CD14-positive monocyte (primary cell): ENCODE data around the gene KRTAP17-1. TPM values are rescaled to one million over a fixed set of nuclear protein-coding genes. Genes with fewer than 3 reads are reported as not detected.

Experiments used
- DNase-seq, 3 donors: peaks; one replicate each; pipeline ENCODE4 v3.0.0-alpha.2; 2011 to 2022
- H2AFZ ChIP-seq: 2 replicates; pipeline ENCODE4 v1.6.0; 2012; ENCODE audit warnings: mild to moderate bottlenecking, low read depth, low read length, inconsistent platforms; ENCODE audit not compliant: insufficient read depth, poor library complexity, severe bottlenecking
- H3K27ac ChIP-seq, 2 donors: 1 replicate in 1 of 2; 2 replicates in 1 of 2; pipeline ENCODE4 v1.5.1; 2012 to 2013; ENCODE audit warnings: low read length in 2 of 2, control low read depth in 1 of 2, inconsistent platforms in 1 of 2, low read depth in 1 of 2, mild to moderate bottlenecking in 1 of 2
- H3K27me3 ChIP-seq, 2 donors: one replicate each; pipeline versions ENCODE4 v1.6.0 to v1.6.1; 2011 to 2013; ENCODE audit warnings: low read length in 2 of 2; ENCODE audit not compliant: control insufficient read depth in 2 of 2, insufficient read depth in 2 of 2
- H3K36me3 ChIP-seq, 2 donors: replicated peaks in 1 of 2; 1 replicate in 1 of 2; 2 replicates in 1 of 2; pipeline versions ENCODE4 v1.5.1 to v1.6.1; 2012 to 2013; ENCODE audit warnings: low read length in 2 of 2, control low read depth in 1 of 2, inconsistent platforms in 1 of 2, mild to moderate bottlenecking in 1 of 2; ENCODE audit not compliant: insufficient read depth in 2 of 2, control insufficient read depth in 1 of 2
- H3K4me1 ChIP-seq, 2 donors: 1 replicate in 1 of 2; 2 replicates in 1 of 2; pipeline versions ENCODE4 v1.5.1 to v1.6.1; 2012 to 2013; ENCODE audit warnings: low read length in 2 of 2, control low read depth in 1 of 2, inconsistent platforms in 1 of 2, mild to moderate bottlenecking in 1 of 2, moderate library complexity in 1 of 2; ENCODE audit not compliant: insufficient read depth in 2 of 2, control insufficient read depth in 1 of 2
- H3K4me2 ChIP-seq: replicated peaks from 2 replicates; pipeline ENCODE3; 2012; ENCODE audit warnings: low read length, moderate library complexity, mild to moderate bottlenecking; ENCODE audit not compliant: poor library complexity, severe bottlenecking; ENCODE audit errors: extremely low read depth
- H3K4me3 ChIP-seq, 3 experiments: fragments of 200-600 bp in 1 of 3; sonication (generic) in 1 of 3; replicated peaks in 1 of 3; 1 replicate in 2 of 3; 2 replicates in 1 of 3; pipeline ENCODE4 v1.5.1; 2011 to 2013; ENCODE audit warnings: low read length in 3 of 3, mild to moderate bottlenecking in 3 of 3, control low read depth in 2 of 3, low read depth in 2 of 3, inconsistent platforms in 1 of 3, moderate library complexity in 1 of 3
- H3K79me2 ChIP-seq: 2 replicates; pipeline ENCODE4 v1.6.0; 2012; ENCODE audit warnings: mild to moderate bottlenecking, control low read depth, inconsistent platforms, low read length, moderate library complexity; ENCODE audit not compliant: insufficient read depth
- H3K9ac ChIP-seq: 2 replicates; pipeline ENCODE4 v1.6.0; 2017; ENCODE audit warnings: low read length, mild to moderate bottlenecking; ENCODE audit not compliant: insufficient read depth, poor library complexity, severe bottlenecking
- H3K9me3 ChIP-seq, 2 donors: replicated peaks in 1 of 2; 1 replicate in 1 of 2; 2 replicates in 1 of 2; pipeline versions ENCODE4 v1.5.1 to v1.6.1; 2012 to 2013; ENCODE audit warnings: low read length in 2 of 2, control low read depth in 1 of 2; ENCODE audit not compliant: control insufficient read depth in 1 of 2, insufficient read depth in 1 of 2
- H4K20me1 ChIP-seq: 2 replicates; pipeline ENCODE4 v1.6.0; 2012; ENCODE audit warnings: mild to moderate bottlenecking, low read length, control low read depth, moderate library complexity; ENCODE audit not compliant: insufficient read depth
- H3K27ac Mint-ChIP-seq, 7 donors: one replicate each; pipeline ENCODE4 v1.8.0; 2020; ENCODE audit warnings: mild to moderate bottlenecking in 7 of 7, mixed read lengths in 7 of 7, moderate library complexity in 6 of 7, inconsistent platforms in 2 of 7
- H3K27me3 Mint-ChIP-seq, 3 donors: one replicate each; pipeline ENCODE4 v1.8.0; 2021 to 2022; ENCODE audit warnings: low read depth in 3 of 3, mild to moderate bottlenecking in 3 of 3, mixed read lengths in 3 of 3, moderate library complexity in 3 of 3, inconsistent platforms in 1 of 3
- H3K36me3 Mint-ChIP-seq, 2 donors: one replicate each; pipeline ENCODE4 v1.8.0; 2020; ENCODE audit warnings: mixed read lengths in 2 of 2, inconsistent platforms in 1 of 2, mild to moderate bottlenecking in 1 of 2
- H3K4me1 Mint-ChIP-seq: one replicate; pipeline ENCODE4 v1.8.0; 2020; ENCODE audit warnings: mild to moderate bottlenecking, mixed read lengths
- H3K4me3 Mint-ChIP-seq, 2 donors: one replicate each; pipeline ENCODE4 v1.8.0; 2020; ENCODE audit warnings: mild to moderate bottlenecking in 2 of 2, mixed read lengths in 2 of 2, moderate library complexity in 1 of 2
- H3K9me3 Mint-ChIP-seq, 7 donors: one replicate each; pipeline ENCODE4 v1.8.0; 2020 to 2022; ENCODE audit warnings: mixed read lengths in 7 of 7, mild to moderate bottlenecking in 6 of 7, moderate library complexity in 6 of 7, inconsistent platforms in 2 of 7
- WGBS: methylation state at CpG from one replicate; pipeline ENCODE4 v1.1.5; 2013; ENCODE audit warnings: missing lambda C conversion rate; ENCODE audit not compliant: insufficient coverage; 5-methylcytosine and 5-hydroxymethylcytosine counted together
- intact Hi-C, 2 donors: fragments of 100-400 bp; cut with micrococcal nuclease; formaldehyde crosslinking; loops; one replicate each; pipeline versions ENCODE4 v1.15.0 to v1.15.1; 2023
- polyA plus RNA-seq, 3 donors: library from polyadenylated mRNA; depleted of rRNA in 1 of 3; unstranded in 2 of 3; stranded (reverse) in 1 of 3; fragments of 300-500 nt in 2 of 3; fragments of >200 nt in 1 of 3; fragmentation: Illumina TruSeq in 2 of 3; gene quantifications; 1 replicate in 2 of 3; 2 replicates in 1 of 3; pipeline ENCODE4 v1.2.3, GENCODE V29; 2012 to 2021
- small RNA-seq: library from RNA; depleted of rRNA; stranded (forward); fragments of <200 nt; gene quantifications from one replicate; pipeline ENCODE3, GENCODE V24; 2012; ENCODE audit warnings: low read depth; ENCODE audit not compliant: insufficient read length
- TF ChIP-seq, protein P1 (sequence below): fragments of 200-600 bp; IDR thresholded peaks from one replicate; pipeline ENCODE4 v1.8.0; 2022; ENCODE audit warnings: antibody characterized with exemption, mild to moderate bottlenecking

KRTAP17-1 gene
- polyA plus RNA-seq, 3 donors: not detected

DNA sequence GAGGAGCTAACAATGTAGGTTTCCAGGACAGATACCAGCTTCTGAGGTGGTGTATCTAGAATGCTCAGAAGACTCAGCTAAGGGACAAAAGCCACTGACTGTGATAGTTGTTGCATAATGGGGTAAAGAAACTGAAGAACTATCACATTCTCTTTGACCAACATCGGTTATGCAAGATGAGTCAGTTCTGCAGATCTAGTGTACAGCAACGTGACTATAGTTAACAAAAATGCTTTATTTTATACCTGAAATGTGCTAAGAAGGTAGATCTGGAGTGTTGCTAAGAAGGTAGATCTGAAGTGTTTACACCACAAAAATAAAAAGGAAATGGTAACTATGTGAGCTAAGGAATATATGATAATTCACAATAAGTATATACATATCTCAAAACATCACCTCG is 47.8 kb downstream of the KRTAP17-1 start:
- no CpG with 5 or more reads among the region's 3 CpGs for WGBS
- peaks cover 0 to 6% of the 10 kb centered on the region in 2 donors for H3K27me3 ChIP-seq
- TF ChIP-seq, protein P1, sequence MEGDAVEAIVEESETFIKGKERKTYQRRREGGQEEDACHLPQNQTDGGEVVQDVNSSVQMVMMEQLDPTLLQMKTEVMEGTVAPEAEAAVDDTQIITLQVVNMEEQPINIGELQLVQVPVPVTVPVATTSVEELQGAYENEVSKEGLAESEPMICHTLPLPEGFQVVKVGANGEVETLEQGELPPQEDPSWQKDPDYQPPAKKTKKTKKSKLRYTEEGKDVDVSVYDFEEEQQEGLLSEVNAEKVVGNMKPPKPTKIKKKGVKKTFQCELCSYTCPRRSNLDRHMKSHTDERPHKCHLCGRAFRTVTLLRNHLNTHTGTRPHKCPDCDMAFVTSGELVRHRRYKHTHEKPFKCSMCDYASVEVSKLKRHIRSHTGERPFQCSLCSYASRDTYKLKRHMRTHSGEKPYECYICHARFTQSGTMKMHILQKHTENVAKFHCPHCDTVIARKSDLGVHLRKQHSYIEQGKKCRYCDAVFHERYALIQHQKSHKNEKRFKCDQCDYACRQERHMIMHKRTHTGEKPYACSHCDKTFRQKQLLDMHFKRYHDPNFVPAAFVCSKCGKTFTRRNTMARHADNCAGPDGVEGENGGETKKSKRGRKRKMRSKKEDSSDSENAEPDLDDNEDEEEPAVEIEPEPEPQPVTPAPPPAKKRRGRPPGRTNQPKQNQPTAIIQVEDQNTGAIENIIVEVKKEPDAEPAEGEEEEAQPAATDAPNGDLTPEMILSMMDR: no peak

DNA sequence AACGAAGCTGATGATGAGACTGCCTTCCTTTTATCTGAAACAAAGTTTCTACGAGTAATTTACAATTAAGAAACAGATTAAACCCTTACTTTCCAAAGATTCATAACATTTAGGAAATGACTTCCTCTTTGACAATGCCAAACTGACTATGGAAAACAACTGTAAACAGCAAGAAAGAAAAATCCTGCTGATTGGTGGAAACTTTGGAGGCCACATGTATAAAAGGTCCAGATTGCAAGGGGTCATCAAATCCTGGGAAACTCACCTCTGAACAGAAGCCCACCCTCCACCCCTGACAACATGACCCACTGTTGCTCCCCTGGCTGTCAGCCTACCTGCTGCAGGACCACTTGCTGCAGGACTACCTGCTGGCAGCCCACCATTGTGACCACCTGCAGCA is 50.4 kb downstream of the KRTAP17-1 start, which contains the start of gene KRTAP9-6:
Gene KRTAP9-6 (plus strand): TSS at position 301 of the 400 bp plus-strand sequence. CDS start 0 bp downstream, at position 301.
- no peak within 1 kb of the TSS for H3K27ac ChIP-seq
- peak within 1 kb of the TSS in 1 of 7 donors; percentile 59 for H3K27ac Mint-ChIP-seq
- H3K27me3 Mint-ChIP-seq: peaks cover 7 to 14% (median 9%) of the 10 kb centered on the region in 3 donors
- H3K9ac ChIP-seq: no peak within 1 kb of the TSS
- H3K4me1 ChIP-seq: no peaks in the 10 kb centered on the region
- H3K4me3 Mint-ChIP-seq: peak within 1 kb of the TSS in 1 of 2 donors; percentile 57
- H3K79me2 ChIP-seq: no peaks in the 10 kb centered on the region
- DNase-seq: no peak
- no CpG with 5 or more reads among the region's 2 CpGs for WGBS
- H3K4me3 ChIP-seq: no peak within 1 kb of the TSS
- H3K36me3 ChIP-seq: no peaks in the 10 kb centered on the region
- H3K9me3 ChIP-seq: no peaks in the 10 kb centered on the region
- no peaks in the 10 kb centered on the region for H4K20me1 ChIP-seq
- intact Hi-C loops: no loop called here
- H3K27me3 ChIP-seq: peaks cover 0 to 6% of the 10 kb centered on the region in 2 donors
- H3K36me3 Mint-ChIP-seq: no peaks in the 10 kb centered on the region
- H3K4me2 ChIP-seq: no peak within 1 kb of the TSS
- H3K9me3 Mint-ChIP-seq: peaks cover 0 to 3% (median 0%) of the 10 kb centered on the region in 7 donors
- H3K4me1 Mint-ChIP-seq: no peaks in the 10 kb centered on the region
- no peak within 1 kb of the TSS for H2AFZ ChIP-seq
- TF ChIP-seq, protein P1: no peak

More for the DNA sequence above, 47.8 kb downstream of the KRTAP17-1 start:
- H3K27ac Mint-ChIP-seq: no peak overlapping the region
- Histone ChIP-seq H3K27ac (no peak overlapping the region), H3K9me3 (no peaks in the 10 kb centered on the region), H2AFZ (no peak overlapping the region), H3K79me2 (no peaks in the 10 kb centered on the region), H4K20me1 (no peaks in the 10 kb centered on the region), H3K4me2 (no peak overlapping the region), H3K4me3 (no peak overlapping the region), H3K4me1 (no peaks in the 10 kb centered on the region), H3K36me3 (no peaks in the 10 kb centered on the region), H3K9ac (no peak overlapping the region)
- no peak overlapping the region for H3K4me3 Mint-ChIP-seq
- intact Hi-C loops: no loop called here
- H3K27me3 Mint-ChIP-seq: peaks cover 6 to 18% (median 13%) of the 10 kb centered on the region in 3 donors
- no peaks in the 10 kb centered on the region for H3K4me1 Mint-ChIP-seq
- peaks cover 0 to 2% (median 0%) of the 10 kb centered on the region in 7 donors for H3K9me3 Mint-ChIP-seq
- H3K36me3 Mint-ChIP-seq: no peaks in the 10 kb centered on the region
- DNase-seq: no peak

Small RNAs within 50 kb of the gene (small RNA-seq; reads per million reads assigned to genes)
- gene KRTAP9-10P: not detected

Other genes starting within 250 kb of the KRTAP17-1 start
- not detected for gene KRTAP2-4, start 249.8 kb downstream of the KRTAP17-1 start, polyA plus RNA-seq
- gene KRTAP4-7, start 231.6 kb downstream of the KRTAP17-1 start, polyA plus RNA-seq: not detected
- not detected for gene KRTAP4-8, start 217.6 kb downstream of the KRTAP17-1 start, polyA plus RNA-seq
- not detected for gene KRTAP4-16, start 213.5 kb downstream of the KRTAP17-1 start, polyA plus RNA-seq
- not detected for gene KRTAP4-9, start 210.3 kb downstream of the KRTAP17-1 start, polyA plus RNA-seq
- not detected for gene KRTAP4-11, start 197.3 kb downstream of the KRTAP17-1 start, polyA plus RNA-seq
- gene KRTAP4-12, start 191.5 kb downstream of the KRTAP17-1 start, polyA plus RNA-seq: not detected
- gene KRTAP4-6, start 175.2 kb downstream of the KRTAP17-1 start, polyA plus RNA-seq: not detected
- gene KRTAP4-5, start 165.9 kb downstream of the KRTAP17-1 start, polyA plus RNA-seq: not detected
- not detected for gene KRTAP4-4, start 155.0 kb downstream of the KRTAP17-1 start, polyA plus RNA-seq
- gene KRTAP4-3, start 147.5 kb downstream of the KRTAP17-1 start, polyA plus RNA-seq: not detected
- gene KRTAP4-2, start 137.5 kb downstream of the KRTAP17-1 start, polyA plus RNA-seq: not detected
- gene KRTAP4-1, start 130.8 kb downstream of the KRTAP17-1 start, polyA plus RNA-seq: not detected
- not detected for gene KRTAP9-1, start 125.8 kb downstream of the KRTAP17-1 start, polyA plus RNA-seq
- gene KRTAP9-2, start 89.1 kb downstream of the KRTAP17-1 start, polyA plus RNA-seq: not detected
- not detected for gene KRTAP9-3, start 83.3 kb downstream of the KRTAP17-1 start, polyA plus RNA-seq
- not detected for gene KRTAP9-8, start 77.7 kb downstream of the KRTAP17-1 start, polyA plus RNA-seq
- gene KRTAP9-4, start 66.0 kb downstream of the KRTAP17-1 start, polyA plus RNA-seq: not detected
- gene KRTAP9-9, start 60.3 kb downstream of the KRTAP17-1 start, polyA plus RNA-seq: not detected
- gene KRTAP9-6, start 50.3 kb downstream of the KRTAP17-1 start, polyA plus RNA-seq: not detected
- not detected for gene KRTAP9-7, start 40.0 kb downstream of the KRTAP17-1 start, polyA plus RNA-seq
- not detected for gene KRTAP29-1, start 12.9 kb downstream of the KRTAP17-1 start, polyA plus RNA-seq
- gene KRTAP16-1, start 6.4 kb downstream of the KRTAP17-1 start, polyA plus RNA-seq: not detected
- not detected for gene KRT33A, start 35.1 kb upstream of the KRTAP17-1 start, polyA plus RNA-seq
- gene KRT33B, start 54.1 kb upstream of the KRTAP17-1 start, polyA plus RNA-seq: not detected
- not detected for gene KRT34, start 66.6 kb upstream of the KRTAP17-1 start, polyA plus RNA-seq
- not detected for gene KRT31, start 81.9 kb upstream of the KRTAP17-1 start, polyA plus RNA-seq
- gene KRT37, start 108.9 kb upstream of the KRTAP17-1 start, polyA plus RNA-seq: not detected
- gene KRT38, start 125.3 kb upstream of the KRTAP17-1 start, polyA plus RNA-seq: not detected
- gene KRT32, start 151.7 kb upstream of the KRTAP17-1 start, polyA plus RNA-seq: not detected
- not detected for gene KRT35, start 165.4 kb upstream of the KRTAP17-1 start, polyA plus RNA-seq
- gene KRT36, start 174.2 kb upstream of the KRTAP17-1 start, polyA plus RNA-seq: under 1 TPM; 0.24 to 0.87 (median 0.25) TPM
- not detected for gene KRT13, start 189.9 kb upstream of the KRTAP17-1 start, polyA plus RNA-seq
- gene KRT15, start 203.2 kb upstream of the KRTAP17-1 start, polyA plus RNA-seq: under 1 TPM in 1 of 3 donors, not detected in 2; 0.03 TPM
- not detected for gene KRT19, start 212.6 kb upstream of the KRTAP17-1 start, polyA plus RNA-seq